ENCODE data around the gene WDR81. TPM values are rescaled to one million over a fixed set of nuclear protein-coding genes. Genes with fewer than 3 reads are reported as not detected.
A peak's percentile ranks its signal among the peaks of the same experiment; 100 is the strongest.
"Not testable (repeated sequence)": the region's sequence is repeated elsewhere in the genome, so short reads cannot be mapped to it uniquely, and the experiment has no call there.

Gene WDR81
- total RNA-seq, 3 donors from 2014 or later, result 17.3 to 27.3 (median 22.4) TPM

DNA sequence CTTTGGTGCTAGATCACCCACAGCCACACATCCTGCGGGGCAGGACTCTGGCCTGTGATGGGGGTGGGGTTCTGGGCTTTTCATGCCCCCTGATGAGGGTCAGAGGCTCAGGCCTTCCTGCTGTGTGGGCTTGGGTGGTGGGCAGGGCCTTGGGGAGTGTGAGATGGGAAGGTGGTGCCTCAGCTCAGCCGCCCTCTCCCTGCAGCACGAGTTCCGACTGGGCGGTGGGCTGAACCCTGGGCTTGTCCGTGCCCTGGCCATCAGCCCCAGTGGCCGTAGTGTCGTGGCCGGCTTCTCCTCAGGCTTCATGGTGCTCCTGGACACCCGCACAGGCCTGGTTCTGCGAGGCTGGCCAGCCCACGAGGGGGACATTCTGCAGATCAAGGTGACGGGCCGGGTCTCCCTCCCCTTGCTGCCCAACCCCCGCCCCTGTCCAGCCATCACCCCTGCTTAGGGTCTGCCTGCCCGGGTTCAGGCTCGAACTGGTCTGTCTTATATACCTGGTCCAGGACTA is 11.4 kb downstream of the WDR81 start:
- no peak for TF ChIP-seq CTCF (IDR thresholded peaks at IDR 0.05)
- intact Hi-C loops (cut with DNase I, micrococcal nuclease), result no loop called here
- Histone ChIP-seq H3K36me3 (ENCODE audit: low read depth) (peaks cover 2% of the 10 kb centered on the region), H3K9me3 (no peaks in the 10 kb centered on the region), H3K4me1 (ENCODE audit: low read depth) (peaks cover 3% of the 10 kb centered on the region), H3K4me3 (no peak overlapping the region)
- ATAC-seq (no peak), DNase-seq (no peak)

- H3K36me3 ChIP-seq (ENCODE audit: low read depth), result peaks cover 2% of the 10 kb centered on the region
- H3K4me1 ChIP-seq (ENCODE audit: low read depth), result peaks cover 3% of the 10 kb centered on the region
- no peaks in the 10 kb centered on the region for H3K9me3 ChIP-seq
- ATAC-seq, result peak; percentile 47
- TF ChIP-seq CTCF (IDR thresholded peaks at IDR 0.05), result no peak
- intact Hi-C loops (cut with DNase I, micrococcal nuclease), result no loop called here
- DNase-seq, result peak in 1 of 3 donors; percentile 72
- H3K4me3 ChIP-seq, result no peak overlapping the region
These were observed 12.1 kb downstream of the WDR81 start for GRCh38 chr17:1736348-1737281.

DNA sequence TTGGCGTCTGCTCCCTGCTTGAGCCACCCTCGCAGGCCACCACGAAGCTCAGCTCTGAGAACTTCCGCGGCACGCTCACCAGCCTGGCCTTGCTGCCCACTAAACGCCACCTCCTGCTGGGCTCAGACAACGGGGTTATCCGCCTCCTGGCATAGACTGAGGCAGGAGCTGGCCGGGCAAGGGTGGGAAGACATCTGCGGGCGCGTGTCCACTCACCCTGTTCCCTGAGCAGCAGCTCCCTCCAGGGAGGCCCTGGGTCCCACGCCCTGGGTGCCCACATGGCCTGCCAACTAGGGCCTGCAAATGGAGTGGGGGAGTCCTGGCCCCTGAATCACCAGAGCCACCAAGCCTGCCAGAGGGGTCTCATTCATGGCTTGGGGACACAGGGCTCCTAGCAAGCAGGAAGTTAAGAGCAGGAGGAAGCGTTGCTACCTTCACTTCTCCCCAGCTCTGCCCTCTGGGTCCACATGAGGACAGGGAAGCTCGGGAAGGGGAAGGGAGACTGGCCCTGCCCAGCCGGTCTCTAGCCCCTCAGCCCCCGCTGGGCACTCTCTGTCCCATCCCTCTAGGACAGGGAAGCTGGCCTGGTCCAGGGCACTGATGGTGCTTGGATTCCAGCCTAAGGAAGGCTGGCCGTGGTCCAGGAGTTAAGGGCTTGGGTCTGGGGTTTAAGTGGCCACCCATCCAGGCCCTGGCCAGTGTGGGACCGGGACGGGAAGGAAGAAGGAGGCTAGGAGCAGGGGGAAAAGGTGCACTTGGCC is 13.2 kb downstream of the WDR81 start:
- Histone ChIP-seq H3K9me3 (no peaks in the 10 kb centered on the region), H3K4me1 (ENCODE audit: low read depth) (peaks cover 3% of the 10 kb centered on the region), H3K4me3 (no peak overlapping the region), H3K36me3 (ENCODE audit: low read depth) (peaks cover 2% of the 10 kb centered on the region)
- peak in 1 of 3 donors; percentile 54 for DNase-seq
- ATAC-seq, result peak; percentile 69
- no peak for TF ChIP-seq CTCF (IDR thresholded peaks at IDR 0.05)
- intact Hi-C loops (cut with DNase I, micrococcal nuclease), result no loop called here

DNA sequence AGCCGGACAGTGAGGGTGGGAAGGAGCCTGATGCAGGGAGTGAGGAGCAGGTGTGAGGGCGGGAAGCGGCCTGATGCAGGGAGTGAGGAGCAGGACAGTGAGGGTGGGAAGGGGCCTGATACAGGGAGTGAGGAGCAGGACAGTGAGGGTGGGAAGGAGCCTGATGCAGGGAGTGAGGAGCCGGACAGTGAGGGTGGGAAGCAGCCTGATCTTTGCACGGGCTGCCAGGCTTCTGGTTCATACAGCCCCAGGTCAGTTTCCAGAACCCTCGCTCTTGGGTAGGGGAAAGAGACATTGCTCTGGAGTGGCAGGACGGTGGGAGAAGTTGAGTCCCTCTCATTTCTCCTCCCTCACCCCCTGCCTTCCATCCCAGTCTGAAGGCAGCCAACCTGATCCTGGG is 17.4 kb downstream of the WDR81 start:
- H3K4me3 ChIP-seq; ATAC-seq; H3K36me3 ChIP-seq (ENCODE audit: low read depth); DNase-seq; H3K9me3 ChIP-seq; intact Hi-C loops (cut with DNase I, micrococcal nuclease); H3K4me1 ChIP-seq (ENCODE audit: low read depth): not testable (repeated sequence)

GRCh38 chr17:1742371-1743087 is 18.0 kb downstream of the WDR81 start, which contains the start of gene SERPINF2:
Gene SERPINF2, plus strand, starts transcription at chr17:1742871. Its CDS starts 2,125 bp downstream, at chr17:1744996.
- Histone ChIP-seq H3K9me3 (no peaks in the 10 kb centered on the region), H3K36me3 (ENCODE audit: low read depth) (no peaks in the 10 kb centered on the region), H3K4me3 (no peak within 1 kb of the TSS), H3K4me1 (ENCODE audit: low read depth) (no peaks in the 10 kb centered on the region)
- DNase-seq, result no peak
- intact Hi-C loops (cut with DNase I, micrococcal nuclease), result no loop called here
- TF ChIP-seq CTCF (IDR thresholded peaks at IDR 0.05), result no peak
- no peak for ATAC-seq
